Measurements from ENCODE around the gene KIF18A.

KIF18A gene

GRCh38 chr11:27972522-27973170 is 135.3 kb downstream of the KIF18A start:
- no peak for DNase-seq
- WGBS (ENCODE audit: insufficient coverage), result 67% methylated on average over 2 of the region's 5 CpGs
- peaks cover 0 to 2% (median 0%) of the 10 kb centered on the region in 5 experiments for H3K27me3 ChIP-seq (replicated peaks in 2 of 5; ENCODE audit: control insufficient read depth in 4 of 5, insufficient read depth in 5 of 5, low read length in 4 of 5)
- ChIA-PET CTCF (no interaction called here), POLR2A (no interaction called here)
- H3K27ac ChIP-seq (ENCODE audit: insufficient read depth in 1 of 2, low read depth in 1 of 2, low read length in 2 of 2, poor library complexity in 1 of 2, severe bottlenecking in 2 of 2), result no peak overlapping the region
- H3K4me3 ChIP-seq (ENCODE audit: control insufficient read depth in 1 of 7, extremely low read depth in 1 of 7, insufficient read depth in 4 of 7, low read depth in 2 of 7, low read length in 6 of 7), result no peak overlapping the region
- H3K4me1 ChIP-seq (ENCODE audit: control extremely low read depth in 1 of 4, control insufficient read depth in 4 of 4, insufficient read depth in 4 of 4, low read length in 3 of 4), result no peaks in the 10 kb centered on the region
- no peaks in the 10 kb centered on the region for H3K9me3 ChIP-seq (ENCODE audit: control extremely low read depth in 1 of 5, control insufficient read depth in 4 of 5, insufficient read depth in 2 of 5, low read depth in 1 of 5, low read length in 4 of 5)
- H3K36me3 ChIP-seq (ENCODE audit: control insufficient read depth in 4 of 4, insufficient read depth in 4 of 4, low read length in 3 of 4), result no peaks in the 10 kb centered on the region

- Histone ChIP-seq H3K4me1 (ENCODE audit: control extremely low read depth in 1 of 4, control insufficient read depth in 4 of 4, insufficient read depth in 4 of 4, low read length in 3 of 4) (no peaks in the 10 kb centered on the region), H3K9me3 (ENCODE audit: control extremely low read depth in 1 of 5, control insufficient read depth in 4 of 5, insufficient read depth in 2 of 5, low read depth in 1 of 5, low read length in 4 of 5) (no peaks in the 10 kb centered on the region), H3K27ac (ENCODE audit: insufficient read depth in 1 of 2, low read depth in 1 of 2, low read length in 2 of 2, poor library complexity in 1 of 2, severe bottlenecking in 2 of 2) (no peak overlapping the region), H3K36me3 (ENCODE audit: control insufficient read depth in 4 of 4, insufficient read depth in 4 of 4, low read length in 3 of 4) (no peaks in the 10 kb centered on the region), H3K4me3 (ENCODE audit: control insufficient read depth in 1 of 7, extremely low read depth in 1 of 7, insufficient read depth in 4 of 7, low read depth in 2 of 7, low read length in 6 of 7) (no peak overlapping the region), H3K27me3 (replicated peaks in 2 of 5; ENCODE audit: control insufficient read depth in 4 of 5, insufficient read depth in 5 of 5, low read length in 4 of 5) (peaks cover 0 to 2% (median 0%) of the 10 kb centered on the region in 5 experiments)
- DNase-seq, result no peak
- ChIA-PET POLR2A (no interaction called here), CTCF (no interaction called here)
- 100% methylated on average over 1 of the region's 3 CpGs for WGBS (ENCODE audit: insufficient coverage)
Observed at GRCh38 chr11:27971171-27971570, 136.8 kb downstream of the KIF18A start.
